GM12878 (cell line): ENCODE results near the gene GET3. TPM values are rescaled to one million over a fixed set of nuclear protein-coding genes. Genes with fewer than 3 reads are reported as not detected.

Source experiments
- ATAC-seq: fragments of 200-7000 bp; cut with Tn5 transposase; 3 replicates; pipeline ENCODE4 v1.9.1; 2020; ENCODE audit warnings: mild to moderate bottlenecking, moderate library complexity
- BruUV-seq: library from RNA; stranded (reverse); fragments of 400-500 nt; replicated peaks from 2 replicates; lab custom pipeline; 2021; lab: Mats Ljungman, UMichigan
- CTCF ChIA-PET: fragments of 300-600 bp; sonication (Branson Sonifier 250); formaldehyde crosslinking; extraction: SDS; loops from one replicate; lab custom pipeline; 2021; ENCODE audit warnings: inconsistent platforms; lab: Yijun Ruan, JAX
- POLR2A ChIA-PET: fragments of 350-600 bp; formaldehyde crosslinking; extraction: SDS; loops from one replicate; lab custom pipeline; 2021; ENCODE audit warnings: inconsistent platforms; lab: Charles Lee
- RAD21 ChIA-PET: fragments of 300-600 bp; sonication (Branson Sonifier 250); formaldehyde crosslinking; loops from one replicate; lab custom pipeline; 2023; ENCODE audit warnings: antibody characterized with exemption; ENCODE audit not compliant: unreplicated experiment; lab: Charles Lee
- SMC1A ChIA-PET: fragments of 300-600 bp; sonication (Branson Sonifier 250); formaldehyde crosslinking; loops from one replicate; lab custom pipeline; 2023; ENCODE audit not compliant: unreplicated experiment, uncharacterized antibody; lab: Charles Lee
- DNase-seq: peaks from one replicate; pipeline ENCODE4 v3.0.0-alpha.2; 2011; ENCODE audit warnings: low read depth, low spot score
- FAIRE-seq: peaks from 3 replicates; lab custom pipeline; 2011; peaks lifted over from hg19 to GRCh38; lab: Jason Lieb, UNC
- H2AFZ ChIP-seq: 2 replicates; pipeline ENCODE4 v1.6.0; 2011; ENCODE audit warnings: low read depth, low read length, control low read depth; ENCODE audit not compliant: control insufficient read depth
- H3K27ac ChIP-seq: 2 replicates; pipeline ENCODE4 v1.5.1; 2011; ENCODE audit warnings: control low read depth; ENCODE audit not compliant: control insufficient read depth, insufficient read depth
- H3K27me3 ChIP-seq, 2 experiments: replicated peaks in 1 of 2; 2 replicates each; pipeline versions ENCODE4 v1.6.0 to v1.6.1; 2011; ENCODE audit warnings: low read length in 1 of 2; ENCODE audit not compliant: control insufficient read depth in 2 of 2, insufficient read depth in 2 of 2
- H3K36me3 ChIP-seq, 2 experiments: 2 replicates each; pipeline ENCODE4 v1.5.1; 2011; ENCODE audit warnings: low read length in 1 of 2; ENCODE audit not compliant: control insufficient read depth in 2 of 2, insufficient read depth in 2 of 2
- H3K4me1 ChIP-seq: 2 replicates; pipeline ENCODE4 v1.6.1; 2011; ENCODE audit warnings: mild to moderate bottlenecking, low read length, moderate library complexity, mixed read lengths; ENCODE audit not compliant: control insufficient read depth, insufficient read depth
- H3K4me2 ChIP-seq: 2 replicates; pipeline ENCODE4 v1.6.0; 2011; ENCODE audit warnings: control low read depth; ENCODE audit not compliant: control insufficient read depth, insufficient read depth
- H3K4me3 ChIP-seq: fragments of 200-600 bp; sonication (generic); 2 replicates; pipeline ENCODE4 v1.5.1; 2016
- H3K79me2 ChIP-seq: 2 replicates; pipeline ENCODE4 v1.6.0; 2011; ENCODE audit warnings: low read length; ENCODE audit not compliant: control insufficient read depth, insufficient read depth
- H3K9ac ChIP-seq: 2 replicates; pipeline ENCODE4 v1.8.0; 2011; ENCODE audit warnings: low read length, control low read depth, mixed read lengths; ENCODE audit not compliant: control insufficient read depth, insufficient read depth
- H3K9me3 ChIP-seq: replicated peaks from 3 replicates; pipeline ENCODE4 v1.5.1; 2011; ENCODE audit warnings: mild to moderate bottlenecking, low read length; ENCODE audit not compliant: control insufficient read depth, insufficient read depth
- H4K20me1 ChIP-seq: 2 replicates; pipeline ENCODE4 v1.6.0; 2011; ENCODE audit not compliant: control insufficient read depth, insufficient read depth
- CHD2 ChIP-seq: IDR thresholded peaks from 2 replicates; pipeline ENCODE4 v1.6.1; 2011; ENCODE audit warnings: low read depth, low read length, improper control_type of control experiment, borderline replicate concordance
- CHD4 ChIP-seq: fragments of 200-600 bp; sonication (generic); IDR thresholded peaks from 2 replicates; pipeline ENCODE4 v1.6.1; 2016; ENCODE audit warnings: mild to moderate bottlenecking
- CREM ChIP-seq: IDR thresholded peaks from 2 replicates; pipeline ENCODE4 v1.6.1; 2014; ENCODE audit warnings: antibody characterized with exemption, low read depth
- FOXM1 ChIP-seq: IDR thresholded peaks from 2 replicates; pipeline ENCODE4 v1.6.1; 2012; ENCODE audit warnings: low read depth, mild to moderate bottlenecking, inconsistent platforms, low read length, moderate library complexity
- GATAD2B ChIP-seq: fragments of 450-650 bp; conservative IDR thresholded peaks from 2 replicates; pipeline ENCODE4 v1.6.1; 2017; ENCODE audit warnings: low read depth, mild to moderate bottlenecking, moderate library complexity
- JUND ChIP-seq: IDR thresholded peaks from 2 replicates; pipeline ENCODE4 v1.6.1; 2012; ENCODE audit warnings: low read depth, mild to moderate bottlenecking, low read length, improper control_type of control experiment, moderate library complexity
- NFYA ChIP-seq: IDR thresholded peaks from 2 replicates; pipeline ENCODE4 v1.6.1; 2011; ENCODE audit warnings: low read depth, mild to moderate bottlenecking, low read length, improper control_type of control experiment, borderline replicate concordance
- NR2C1 ChIP-seq: fragments of 450-650 bp; IDR thresholded peaks from 2 replicates; pipeline ENCODE4 v1.6.1; 2017; ENCODE audit warnings: antibody characterized with exemption, mild to moderate bottlenecking, moderate library complexity
- SREBF1 ChIP-seq: IDR thresholded peaks from 2 replicates; pipeline ENCODE4 v1.6.1; 2012; ENCODE audit warnings: mild to moderate bottlenecking, low read length
- STAT1 ChIP-seq: fragments of 450-650 bp; conservative IDR thresholded peaks from 2 replicates; pipeline ENCODE4 v1.6.1; 2014; ENCODE audit warnings: antibody characterized with exemption, mild to moderate bottlenecking
- TAF1 ChIP-seq: IDR thresholded peaks from 2 replicates; pipeline ENCODE4 v1.6.1; 2011; ENCODE audit warnings: mild to moderate bottlenecking, low read depth, low read length, borderline replicate concordance
- TARDBP ChIP-seq: IDR thresholded peaks from 2 replicates; pipeline ENCODE4 v1.6.1; 2016; ENCODE audit warnings: borderline replicate concordance
- ZZZ3 ChIP-seq: IDR thresholded peaks from 2 replicates; pipeline ENCODE4 v1.6.1; 2011; ENCODE audit warnings: low read depth; ENCODE audit not compliant: control insufficient read depth, insufficient read length
- WGBS: methylation state at CpG from one replicate; pipeline ENCODE4 v1.1.6; 2016; ENCODE audit warnings: low lambda C conversion rate; ENCODE audit not compliant: insufficient replicate concordance, insufficient coverage; ENCODE audit errors: missing lambda C conversion rate; 5-methylcytosine and 5-hydroxymethylcytosine counted together
- in situ Hi-C: fragments of 300-500 bp; cut with MboI; formaldehyde crosslinking; loops from 9 replicates; pipeline ENCODE4 v1.14.3; 2018; ENCODE audit warnings: mixed read lengths
- intact Hi-C: fragments of 100-400 bp; cut with micrococcal nuclease; formaldehyde crosslinking; loops from one replicate; pipeline ENCODE4 v1.14.2; 2022; ENCODE audit not compliant: unreplicated experiment
- polyA plus RNA-seq, 11 experiments: library from polyadenylated mRNA; depleted of rRNA in 4 of 11; unstranded in 6 of 11; stranded (reverse) in 5 of 11; fragments of >200 nt; fragmentation: Nextera tagmentation in 4 of 11; fragmentation: Illumina TruSeq in 1 of 11; extraction: Ambion mirVana in 4 of 11; extraction: Trizol in 1 of 11; gene quantifications; 1 replicate in 1 of 11; 2 replicates in 10 of 11; pipeline versions ENCODE4 v1.2.1 to v1.2.3, GENCODE V29; 2011 to 2016; ENCODE audit warnings: inconsistent platforms in 2 of 11, missing spikeins in 2 of 11, low read depth in 1 of 11
- total RNA-seq, 4 experiments: library from RNA; depleted of rRNA in 3 of 4; stranded (reverse); fragments of >200 nt in 3 of 4; fragmentation: Illumina TruSeq in 1 of 4; extraction: Trizol in 1 of 4; gene quantifications; 2 replicates each; pipeline versions ENCODE4 v1.2.1 to v1.2.3, GENCODE V29; 2013 to 2021
- TF ChIP-seq, protein P1 (sequence below): fragments of 450-650 bp; formaldehyde crosslinking; IDR thresholded peaks from 2 replicates; pipeline ENCODE4 v1.4.0; 2020; ENCODE audit warnings: mild to moderate bottlenecking, moderate library complexity

The GET3 gene
- total and polyA plus RNA-seq, 10 of the 15 experiments (the other 5 are each of a cell fraction or from before 2014, with no cell fraction given), result 14.5 to 144 (median 97.2) TPM

DNA sequence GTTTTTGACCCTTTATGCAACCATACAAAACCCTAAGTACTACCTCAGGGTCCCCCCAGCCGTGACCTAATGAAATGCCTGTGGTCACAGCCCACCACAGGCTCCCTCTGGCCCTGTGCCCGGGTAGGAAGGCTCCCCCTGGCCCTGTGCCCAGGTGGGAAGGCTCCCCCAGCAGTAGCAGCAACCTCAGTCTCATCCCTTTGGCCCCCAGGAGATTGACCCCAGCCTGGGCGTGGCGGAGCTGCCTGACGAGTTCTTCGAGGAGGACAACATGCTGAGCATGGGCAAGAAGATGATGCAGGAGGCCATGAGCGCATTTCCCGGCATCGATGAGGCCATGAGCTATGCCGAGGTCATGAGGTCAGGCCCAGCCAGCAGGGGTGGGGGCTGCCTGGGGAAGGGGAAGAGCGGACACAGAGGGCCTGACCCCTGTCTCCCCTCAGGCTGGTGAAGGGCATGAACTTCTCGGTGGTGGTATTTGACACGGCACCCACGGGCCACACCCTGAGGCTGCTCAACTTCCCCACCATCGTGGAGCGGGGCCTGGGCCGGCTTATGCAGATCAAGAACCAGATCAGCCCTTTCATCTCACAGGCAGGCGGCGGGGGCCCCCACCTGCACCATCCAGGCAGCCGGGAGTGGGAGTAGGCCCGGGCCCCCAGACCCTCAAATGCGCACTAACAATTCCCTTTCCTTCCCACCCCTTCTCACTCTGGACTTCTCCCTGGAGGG lies 8.0 kb downstream of the GET3 start (continued):
- TF ChIP-seq NFYA (no peak), SREBF1 (no peak), TAF1 (no peak), NR2C1 (no peak), FOXM1 (no peak)
- TF ChIP-seq, all 136 proteins: peak for 0

DNA sequence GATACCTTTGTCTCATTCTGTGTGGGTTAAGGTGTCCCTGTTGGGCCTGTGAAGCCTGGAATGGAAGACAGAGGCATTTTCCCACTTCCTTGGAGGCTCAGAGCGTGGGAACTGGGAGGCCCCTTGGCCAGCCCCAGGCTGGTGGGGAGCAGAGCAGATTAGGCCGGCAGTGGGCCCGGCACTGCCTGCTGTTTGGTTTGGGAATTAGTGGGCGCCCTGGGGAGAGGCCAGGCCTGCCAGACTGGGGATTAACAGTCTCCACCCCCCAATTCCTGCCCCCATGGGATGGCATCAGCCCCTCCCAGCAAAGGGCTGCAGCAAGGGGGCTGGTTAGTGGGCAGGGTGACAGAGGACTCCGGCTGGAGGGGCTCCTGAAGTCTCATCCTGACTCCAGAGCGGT lies 11.2 kb downstream of the GET3 start:
- in situ Hi-C loops, result no loop called here
- ChIA-PET RAD21 (no interaction called here), SMC1A (no interaction called here), CTCF (interaction anchor here (0.6 to 2.5 kb wide), 3 partner anchors 9 to 139 kb away, joined by 3 to 12 read pairs (median 9); no protein-coding TSS in a partner anchor), POLR2A (interaction anchor here (0.6 kb wide), 1 partner anchor 185 kb away, joined by 4 read pairs; the partner anchor contains the start of gene FARSA)
- 95% methylated on average over 6 of the region's 6 CpGs for WGBS
- Histone ChIP-seq H3K27me3 (no peaks in the 10 kb centered on the region), H3K36me3 (peaks cover 0 to 8% of the 10 kb centered on the region in 2 experiments; a peak in 2 of 4 replicates), H3K9ac (no peak overlapping the region), H4K20me1 (no peaks in the 10 kb centered on the region), H3K9me3 (peaks cover 11% of the 10 kb centered on the region; the same call in 1 of the 3 replicates), H3K4me3 (no peak overlapping the region), H3K4me1 (no peaks in the 10 kb centered on the region), H2AFZ (no peak overlapping the region), H3K79me2 (no peaks in the 10 kb centered on the region), H3K27ac (no peak overlapping the region), H3K4me2 (no peak overlapping the region)
- ATAC-seq (no peak), FAIRE-seq (no peak), DNase-seq (no peak)
- BruUV-seq, result no TSS peak
- TF ChIP-seq, protein P1, sequence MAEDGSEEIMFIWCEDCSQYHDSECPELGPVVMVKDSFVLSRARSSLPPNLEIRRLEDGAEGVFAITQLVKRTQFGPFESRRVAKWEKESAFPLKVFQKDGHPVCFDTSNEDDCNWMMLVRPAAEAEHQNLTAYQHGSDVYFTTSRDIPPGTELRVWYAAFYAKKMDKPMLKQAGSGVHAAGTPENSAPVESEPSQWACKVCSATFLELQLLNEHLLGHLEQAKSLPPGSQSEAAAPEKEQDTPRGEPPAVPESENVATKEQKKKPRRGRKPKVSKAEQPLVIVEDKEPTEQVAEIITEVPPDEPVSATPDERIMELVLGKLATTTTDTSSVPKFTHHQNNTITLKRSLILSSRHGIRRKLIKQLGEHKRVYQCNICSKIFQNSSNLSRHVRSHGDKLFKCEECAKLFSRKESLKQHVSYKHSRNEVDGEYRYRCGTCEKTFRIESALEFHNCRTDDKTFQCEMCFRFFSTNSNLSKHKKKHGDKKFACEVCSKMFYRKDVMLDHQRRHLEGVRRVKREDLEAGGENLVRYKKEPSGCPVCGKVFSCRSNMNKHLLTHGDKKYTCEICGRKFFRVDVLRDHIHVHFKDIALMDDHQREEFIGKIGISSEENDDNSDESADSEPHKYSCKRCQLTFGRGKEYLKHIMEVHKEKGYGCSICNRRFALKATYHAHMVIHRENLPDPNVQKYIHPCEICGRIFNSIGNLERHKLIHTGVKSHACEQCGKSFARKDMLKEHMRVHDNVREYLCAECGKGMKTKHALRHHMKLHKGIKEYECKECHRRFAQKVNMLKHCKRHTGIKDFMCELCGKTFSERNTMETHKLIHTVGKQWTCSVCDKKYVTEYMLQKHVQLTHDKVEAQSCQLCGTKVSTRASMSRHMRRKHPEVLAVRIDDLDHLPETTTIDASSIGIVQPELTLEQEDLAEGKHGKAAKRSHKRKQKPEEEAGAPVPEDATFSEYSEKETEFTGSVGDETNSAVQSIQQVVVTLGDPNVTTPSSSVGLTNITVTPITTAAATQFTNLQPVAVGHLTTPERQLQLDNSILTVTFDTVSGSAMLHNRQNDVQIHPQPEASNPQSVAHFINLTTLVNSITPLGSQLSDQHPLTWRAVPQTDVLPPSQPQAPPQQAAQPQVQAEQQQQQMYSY (CRISPR knock-in tag), result no peak
- TF ChIP-seq CHD2, result no peak
- no peak for TF ChIP-seq STAT1
- TF ChIP-seq GATAD2B, result no peak
- no peak for TF ChIP-seq TARDBP
- no peak for TF ChIP-seq CHD4
- TF ChIP-seq JUND, result no peak
- TF ChIP-seq CREM, result no peak
- no peak for TF ChIP-seq ZZZ3
- intact Hi-C loops, result no loop called here
